GM19372 (cell line): ENCODE results near the gene MAST4.
A peak's percentile ranks its signal among the peaks of the same experiment; 100 is the strongest.

Experiments used
- ATAC-seq: cut with Tn5 transposase; IDR thresholded peaks from one replicate; pipeline ENCODE4 v1.9.1; 2021; ENCODE audit warnings: mild to moderate bottlenecking, low read depth, moderate library complexity; ENCODE audit not compliant: unreplicated experiment

The MAST4 gene

GRCh38 chr5:67190861-67191260 is 594.7 kb downstream of the MAST4 start:
- no peak for ATAC-seq

DNA sequence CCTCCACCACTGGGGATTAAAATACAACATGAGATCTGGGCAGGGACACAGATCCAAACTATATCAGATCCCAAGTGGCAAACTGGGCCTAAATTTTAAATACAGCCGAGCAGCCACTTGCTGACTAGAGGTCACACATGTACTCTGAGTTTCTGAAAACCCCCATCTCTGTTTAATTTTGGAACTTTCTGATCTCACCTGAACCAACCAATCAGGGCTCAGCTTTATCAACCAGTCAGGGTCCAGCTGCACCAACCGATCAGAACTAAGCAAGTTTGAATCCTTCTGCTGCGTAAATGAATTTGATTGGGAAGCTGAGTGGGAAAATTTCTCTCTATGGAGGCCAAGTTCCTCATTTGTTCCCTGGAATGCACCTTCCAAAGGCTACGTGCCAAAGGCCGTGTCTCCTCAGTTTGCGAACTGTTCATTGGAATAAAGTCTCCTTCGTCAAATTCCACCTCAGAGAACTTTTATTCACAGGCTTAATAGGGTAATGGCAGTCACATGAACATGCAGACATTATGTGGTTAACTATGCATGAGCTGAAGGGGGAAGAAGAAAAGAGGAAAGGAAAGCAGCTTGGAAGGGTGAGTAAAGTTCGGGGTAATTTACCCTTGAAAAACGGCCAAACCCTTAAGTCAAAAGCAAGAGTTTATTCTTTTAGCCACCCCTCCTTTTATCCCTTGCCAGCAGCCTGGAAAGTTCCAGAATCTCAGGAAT is 596.7 kb downstream of the MAST4 start:
- no peak for ATAC-seq

- no peak for ATAC-seq
Observed at GRCh38 chr5:67193439-67193807, 597.2 kb downstream of the MAST4 start.

GRCh38 chr5:67194166-67194565 is 598.0 kb downstream of the MAST4 start:
- no peak for ATAC-seq

DNA sequence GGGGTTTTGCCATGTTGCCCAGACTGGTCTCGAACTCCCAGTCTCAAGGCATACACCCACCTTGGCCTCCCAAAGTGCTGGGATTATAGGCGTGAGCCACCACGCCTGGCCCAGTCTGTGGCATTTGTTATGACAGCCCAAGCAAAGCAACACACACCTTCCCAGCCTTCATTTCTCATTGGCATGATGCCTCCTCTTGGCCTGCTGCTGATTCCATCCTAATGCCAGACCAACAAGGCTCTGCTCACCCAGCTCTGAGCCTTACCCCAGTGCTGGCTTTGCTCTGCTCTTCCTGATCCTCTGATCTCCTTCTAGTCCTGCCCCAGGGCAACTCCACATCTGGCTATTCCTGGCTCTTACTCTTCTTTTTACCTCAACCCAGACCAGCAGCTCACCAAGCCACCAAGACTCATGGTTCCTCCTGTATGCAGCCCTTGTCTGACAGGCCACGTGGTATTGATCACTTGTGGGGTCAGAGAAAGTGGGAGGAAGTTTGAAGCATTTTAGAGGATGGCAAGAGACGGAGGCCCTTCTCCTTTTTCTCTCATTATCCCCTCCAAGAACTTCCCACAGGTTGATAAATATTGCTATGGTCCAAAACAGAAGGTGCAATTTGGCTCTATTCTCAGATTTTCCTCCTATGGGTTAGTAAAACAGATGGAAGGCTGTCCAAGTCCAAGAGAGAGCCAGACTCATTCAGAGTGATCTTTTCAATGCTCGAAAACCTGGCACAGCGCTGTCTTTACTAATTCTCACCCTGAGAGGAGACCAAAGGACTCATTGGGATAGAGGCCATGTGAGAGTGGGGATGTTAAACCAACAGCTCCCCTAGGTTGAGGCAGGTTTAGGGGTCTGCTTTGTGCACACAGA is 599.4 kb downstream of the MAST4 start:
- ATAC-seq: no peak

DNA sequence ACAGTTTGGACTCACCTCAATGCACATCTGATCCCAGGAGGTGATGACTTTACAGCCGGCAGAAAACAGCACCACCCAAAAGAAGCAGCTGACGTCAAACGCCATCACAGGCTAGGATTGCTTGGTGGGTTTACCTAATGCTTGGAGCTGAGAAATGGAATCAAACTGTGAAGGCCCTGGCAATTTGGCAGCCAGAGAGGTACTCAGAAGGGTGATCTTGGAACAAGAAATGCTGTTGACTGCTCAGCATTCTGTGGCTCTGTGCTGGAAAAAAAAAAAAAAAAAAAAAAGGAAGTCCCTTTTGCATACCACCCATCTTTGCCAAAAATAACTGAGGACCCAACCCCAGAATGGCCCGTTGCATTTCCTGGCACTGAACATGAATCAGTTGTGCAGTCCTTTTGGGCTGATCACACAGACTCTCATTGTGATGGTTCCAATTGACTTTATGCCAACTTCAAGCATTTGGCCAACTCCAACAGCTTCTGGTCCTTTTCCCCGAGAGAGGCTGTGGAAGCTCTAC is 600.4 kb downstream of the MAST4 start, which contains the start of gene CD180:
Gene CD180, minus strand, starts transcription at position 263 of the 523 bp plus-strand sequence. Its CDS starts 158 bp downstream, at position 105.
- ATAC-seq: no peak

- ATAC-seq: no peak
Observed at GRCh38 chr5:67197536-67197935, 601.3 kb downstream of the MAST4 start.

- no peak for ATAC-seq
Observed at GRCh38 chr5:67198917-67199316, 602.7 kb downstream of the MAST4 start.

DNA sequence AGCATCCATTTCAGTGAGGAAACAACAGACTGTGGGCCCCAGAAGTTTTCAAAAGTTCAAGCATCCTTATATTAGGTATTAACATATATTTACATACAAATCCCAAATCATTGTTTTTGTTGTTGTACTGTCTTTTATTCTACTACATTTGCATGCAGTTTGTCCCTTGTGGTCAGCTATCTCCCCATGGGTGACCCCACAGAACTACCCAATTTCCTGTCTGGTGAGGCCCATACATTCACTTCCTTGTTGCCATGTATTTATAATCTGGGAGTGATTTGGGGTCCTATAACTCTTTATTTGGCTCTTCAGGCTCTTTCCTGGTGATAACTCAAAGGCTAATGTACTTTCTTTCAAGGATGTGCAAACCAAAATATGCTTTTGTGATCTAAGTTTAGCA is 603.7 kb downstream of the MAST4 start:
- ATAC-seq: no peak

- no peak for ATAC-seq
Observed at GRCh38 chr5:67200809-67201562, 604.8 kb downstream of the MAST4 start.

GRCh38 chr5:67201897-67202549 is 605.8 kb downstream of the MAST4 start:
- no peak for ATAC-seq

DNA sequence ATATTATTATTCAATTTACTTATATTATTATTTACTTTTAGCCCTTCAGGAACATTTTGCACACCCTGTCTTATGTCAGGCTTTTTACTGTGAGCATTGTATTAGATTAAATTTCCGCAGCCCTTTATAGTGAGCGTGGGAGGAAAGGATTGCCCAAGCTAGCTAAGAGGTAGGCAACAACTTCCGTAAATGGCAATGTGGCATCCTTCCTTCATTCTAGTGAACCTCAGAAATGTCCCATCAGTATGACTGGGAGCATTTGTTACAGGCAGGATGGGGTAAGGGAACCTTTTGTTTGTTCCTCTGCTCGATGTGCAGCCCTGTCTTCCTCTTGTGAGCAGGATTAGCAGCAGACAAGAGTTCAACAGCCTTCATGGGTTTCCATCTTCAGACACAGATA is 606.6 kb downstream of the MAST4 start:
- no peak for ATAC-seq

DNA sequence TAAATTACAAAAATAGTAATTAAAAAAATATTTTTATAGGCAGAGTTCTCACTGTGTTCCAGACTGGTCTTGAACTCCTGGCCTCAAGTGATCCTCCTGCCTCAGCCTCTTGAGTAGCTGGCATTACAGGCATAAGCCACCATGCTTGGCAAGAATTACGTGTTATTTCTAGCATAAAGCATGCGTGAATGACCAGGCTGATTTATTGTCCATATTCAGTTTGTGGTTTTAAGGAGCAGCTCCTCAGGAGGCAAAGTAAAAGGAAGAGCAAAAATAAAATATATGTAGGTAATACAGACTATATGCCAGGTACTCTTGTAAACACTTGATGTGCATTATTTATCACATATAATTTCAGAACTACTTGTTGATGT is 607.5 kb downstream of the MAST4 start:
- no peak for ATAC-seq

DNA sequence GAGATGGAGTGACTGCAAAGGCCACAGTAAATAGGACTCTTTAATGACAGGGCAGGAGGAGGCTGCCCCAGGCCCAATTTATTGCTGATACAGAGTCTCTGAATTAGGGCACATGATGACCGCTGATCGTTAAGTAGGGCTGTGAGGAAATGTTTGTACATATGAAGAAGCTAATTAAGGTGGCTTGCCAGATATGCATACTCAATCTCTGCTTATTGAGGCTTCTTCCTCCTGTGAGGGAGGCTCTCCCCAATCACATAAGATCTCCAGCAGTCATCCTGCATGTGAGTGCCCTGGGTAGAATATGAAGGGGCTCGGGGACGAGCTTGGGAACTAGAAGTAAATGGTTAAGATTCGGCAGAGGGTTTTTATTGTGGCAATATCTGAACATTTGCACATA is 608.6 kb downstream of the MAST4 start:
- no peak for ATAC-seq

GRCh38 chr5:67205981-67206380 is 609.8 kb downstream of the MAST4 start:
- no peak for ATAC-seq

DNA sequence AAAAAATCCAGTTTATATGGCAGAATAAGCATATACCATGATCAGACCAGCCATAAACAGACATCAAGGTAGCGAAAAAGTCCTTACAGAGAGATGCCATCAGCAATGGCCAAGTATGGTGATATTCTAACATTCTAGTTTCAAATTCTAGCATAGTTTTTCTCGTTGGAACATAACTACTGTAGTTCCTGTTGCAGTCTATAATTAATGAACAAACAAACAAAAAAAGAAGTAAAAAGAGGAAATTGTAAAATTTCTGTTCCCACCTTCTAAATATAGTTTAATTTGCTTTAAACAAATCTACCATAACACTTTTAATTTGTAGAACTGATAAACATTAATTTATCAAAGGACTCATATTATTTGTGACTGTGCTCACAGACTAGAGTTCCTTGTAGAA is 610.3 kb downstream of the MAST4 start:
- peak; percentile 25 for ATAC-seq

DNA sequence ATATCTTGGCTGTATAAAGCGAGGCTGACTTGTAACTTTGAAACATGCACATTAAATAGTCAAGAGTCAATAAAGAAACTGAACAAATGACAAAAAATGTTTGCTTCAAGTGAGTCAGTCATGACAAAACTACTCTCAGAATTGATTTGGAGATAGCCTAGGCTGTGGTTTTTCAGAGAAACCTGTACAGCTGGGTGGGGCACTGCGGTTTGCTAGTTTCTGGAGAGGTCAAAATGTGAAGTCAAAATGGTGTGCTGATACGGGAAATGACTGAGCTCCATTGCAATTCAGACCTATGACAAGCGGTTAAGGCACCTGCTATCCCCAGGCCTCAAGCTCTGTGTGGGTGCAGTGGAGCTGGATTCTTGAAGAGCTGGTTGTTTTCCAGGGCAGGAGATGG is 610.7 kb downstream of the MAST4 start:
- ATAC-seq: peak; percentile 81

- no peak for ATAC-seq
Observed at GRCh38 chr5:67208403-67208802, 612.2 kb downstream of the MAST4 start.

DNA sequence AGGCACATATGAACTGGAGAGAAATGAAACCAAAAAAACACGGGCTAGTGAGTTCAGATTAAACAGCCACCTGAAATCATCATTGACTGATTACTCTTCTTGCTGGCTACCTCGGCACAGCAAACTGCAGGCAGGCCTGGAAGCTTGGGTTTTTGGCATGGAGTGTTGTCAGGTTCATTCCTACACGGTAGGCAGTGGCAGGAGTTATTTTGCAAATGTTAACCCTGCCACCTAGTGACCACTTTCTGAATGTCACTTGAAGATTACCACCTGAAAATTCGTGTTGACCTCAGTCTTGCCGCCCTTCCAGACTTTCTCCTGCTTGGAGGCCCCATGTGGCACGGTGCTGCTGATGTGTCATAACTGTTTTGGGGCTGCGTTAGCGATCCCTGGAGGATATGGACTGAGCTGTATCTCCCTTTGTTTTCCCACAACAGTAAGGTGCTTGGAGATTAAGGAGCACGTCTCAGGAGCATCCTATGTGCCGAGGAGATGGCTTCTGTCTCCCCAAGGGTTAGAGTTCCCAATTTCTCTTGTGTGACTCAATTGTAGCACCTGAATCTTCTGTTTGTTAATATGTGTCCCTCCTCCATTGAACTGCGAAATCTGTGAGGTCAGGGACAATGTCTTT is 613.1 kb downstream of the MAST4 start:
- peak; percentile 38 for ATAC-seq

GRCh38 chr5:67211926-67212325 is 615.7 kb downstream of the MAST4 start:
- ATAC-seq: no peak
